ENCODE data around the gene IQCN.

GRCh38 chr19:18308948-18309325 lies 34.7 kb upstream of the IQCN start:
- TF ChIP-seq POLR2A (IDR thresholded peaks at IDR 0.05; ENCODE audit: low read depth, low read length) (no peak), SMC3 (IDR thresholded peaks at IDR 0.05; ENCODE audit: low read depth, low read length) (no peak), MXI1 (IDR thresholded peaks at IDR 0.05; ENCODE audit: borderline replicate concordance, low read depth, low read length) (no peak)
- TF ChIP-seq, protein P1, sequence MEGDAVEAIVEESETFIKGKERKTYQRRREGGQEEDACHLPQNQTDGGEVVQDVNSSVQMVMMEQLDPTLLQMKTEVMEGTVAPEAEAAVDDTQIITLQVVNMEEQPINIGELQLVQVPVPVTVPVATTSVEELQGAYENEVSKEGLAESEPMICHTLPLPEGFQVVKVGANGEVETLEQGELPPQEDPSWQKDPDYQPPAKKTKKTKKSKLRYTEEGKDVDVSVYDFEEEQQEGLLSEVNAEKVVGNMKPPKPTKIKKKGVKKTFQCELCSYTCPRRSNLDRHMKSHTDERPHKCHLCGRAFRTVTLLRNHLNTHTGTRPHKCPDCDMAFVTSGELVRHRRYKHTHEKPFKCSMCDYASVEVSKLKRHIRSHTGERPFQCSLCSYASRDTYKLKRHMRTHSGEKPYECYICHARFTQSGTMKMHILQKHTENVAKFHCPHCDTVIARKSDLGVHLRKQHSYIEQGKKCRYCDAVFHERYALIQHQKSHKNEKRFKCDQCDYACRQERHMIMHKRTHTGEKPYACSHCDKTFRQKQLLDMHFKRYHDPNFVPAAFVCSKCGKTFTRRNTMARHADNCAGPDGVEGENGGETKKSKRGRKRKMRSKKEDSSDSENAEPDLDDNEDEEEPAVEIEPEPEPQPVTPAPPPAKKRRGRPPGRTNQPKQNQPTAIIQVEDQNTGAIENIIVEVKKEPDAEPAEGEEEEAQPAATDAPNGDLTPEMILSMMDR (conservative IDR thresholded peaks at IDR 0.05; ENCODE audit: low read depth, low read length): no peak

Measured in IMR-90 (cell line).